Stimulated activated naive CD8-positive, alpha-beta T cell treated with anti-CD3 and anti-CD28 coated beads, Interleukin-15, Interleukin-2, amounts not matched to agents 100 U/mL and 50 U/mL, for 24 hours (primary cell): Measurements from ENCODE around the gene PDCD2L.
"Not testable (repeated sequence)": the region's sequence is repeated elsewhere in the genome, so short reads cannot be mapped to it uniquely, and the experiment has no call there.

ENCODE experiments used
- ATAC-seq: fragments of 150-1000 bp; cut with Tn5 transposase; one replicate; pipeline ENCODE4 v1.10.0; 2021
- DNase-seq: peaks from one replicate; pipeline ENCODE4 v3.0.0; 2021

The PDCD2L gene

GRCh38 chr19:34373601-34374288 lies 30.5 kb upstream of the PDCD2L start:
- no peak for ATAC-seq
- DNase-seq: no peak

DNA sequence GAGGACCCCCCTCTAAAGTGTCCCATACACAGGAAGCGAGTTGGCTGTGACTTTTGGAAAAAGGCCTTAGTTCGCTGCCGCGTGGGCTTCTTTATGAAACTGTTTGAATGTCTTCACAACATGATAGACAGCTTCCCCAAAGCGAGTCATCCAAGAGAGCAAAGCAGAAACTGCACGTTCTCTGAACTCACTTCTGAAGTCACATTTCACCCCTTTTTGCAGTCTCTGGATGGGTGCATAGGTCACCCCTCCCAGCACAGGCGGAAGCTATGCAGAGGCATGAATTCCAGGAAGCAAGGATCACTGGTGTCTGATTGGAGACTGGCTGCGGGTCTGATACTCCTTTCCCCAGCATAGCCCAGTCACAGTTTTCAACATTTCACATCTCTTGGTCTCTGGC lies 28.6 kb upstream of the PDCD2L start:
- ATAC-seq (peak; percentile 48), DNase-seq (no peak)

DNA sequence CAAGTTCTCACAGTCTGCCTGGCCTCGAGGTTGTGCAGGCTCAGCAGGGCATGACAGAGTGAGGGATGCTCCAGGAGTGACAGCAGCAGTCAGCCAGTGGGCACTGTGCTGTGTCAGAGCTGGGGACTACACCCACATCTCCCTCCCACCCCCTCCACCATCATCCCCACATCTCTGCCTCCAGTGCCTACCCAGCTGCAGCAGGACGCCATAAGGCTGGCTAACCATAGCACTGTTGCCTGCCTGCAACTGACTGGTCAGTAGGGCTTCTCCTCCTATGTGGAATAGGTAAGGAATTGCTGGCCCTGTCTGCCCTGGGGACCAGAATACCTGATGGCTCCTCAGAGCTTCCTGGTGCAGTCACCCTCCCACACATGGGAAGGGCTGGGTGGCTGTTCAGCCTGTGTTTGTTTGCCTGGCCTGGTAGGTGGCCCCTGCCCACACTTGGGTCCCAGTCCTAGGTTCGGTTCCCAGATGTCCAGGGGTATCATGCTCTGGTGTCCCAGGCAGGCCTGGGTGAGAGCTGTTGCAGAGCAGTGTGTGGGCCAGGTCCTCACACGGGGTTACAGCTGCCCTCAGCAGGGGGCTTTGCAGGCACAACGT lies 23.5 kb upstream of the PDCD2L start:
- no peak for ATAC-seq
- no peak for DNase-seq

- ATAC-seq (peak; percentile 34), DNase-seq (no peak)
Observed at GRCh38 chr19:34381399-34382251, 22.6 kb upstream of the PDCD2L start.

GRCh38 chr19:34382471-34382870 lies 21.7 kb upstream of the PDCD2L start:
- ATAC-seq: no peak

GRCh38 chr19:34383599-34383998 lies 20.6 kb upstream of the PDCD2L start:
- DNase-seq: no peak
- no peak for ATAC-seq

More at GRCh38 chr19:34382471-34382870, 21.7 kb upstream of the PDCD2L start:
- DNase-seq: no peak

GRCh38 chr19:34386645-34387445 lies 17.4 kb upstream of the PDCD2L start:
- no peak for ATAC-seq

DNA sequence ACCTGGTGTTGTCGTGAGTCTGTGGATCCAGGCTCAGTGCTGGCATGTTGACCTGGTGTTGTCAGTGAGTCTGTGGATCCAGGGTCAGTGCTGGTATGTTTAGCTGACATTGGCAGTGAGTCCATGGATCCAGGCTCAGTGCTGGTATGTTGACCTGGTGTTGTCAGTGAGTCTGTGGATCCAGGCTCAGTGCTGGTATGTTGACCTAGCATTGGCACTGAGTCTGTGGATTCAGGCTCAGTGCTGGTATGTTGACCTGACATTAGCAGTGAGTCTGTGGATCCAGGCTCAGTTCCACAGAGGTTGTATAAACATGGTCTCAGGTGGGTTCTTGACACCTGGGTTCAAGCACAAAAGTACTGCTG lies 16.8 kb upstream of the PDCD2L start:
- ATAC-seq (no peak), DNase-seq (no peak)

More at GRCh38 chr19:34386645-34387445, 17.4 kb upstream of the PDCD2L start:
- DNase-seq: no peak

- not testable (repeated sequence) for DNase-seq, ATAC-seq
Observed at GRCh38 chr19:34388745-34389144, 15.5 kb upstream of the PDCD2L start.

- no peak for DNase-seq
- peak; percentile 20 for ATAC-seq
Observed at GRCh38 chr19:34391813-34392212, 12.4 kb upstream of the PDCD2L start.

DNA sequence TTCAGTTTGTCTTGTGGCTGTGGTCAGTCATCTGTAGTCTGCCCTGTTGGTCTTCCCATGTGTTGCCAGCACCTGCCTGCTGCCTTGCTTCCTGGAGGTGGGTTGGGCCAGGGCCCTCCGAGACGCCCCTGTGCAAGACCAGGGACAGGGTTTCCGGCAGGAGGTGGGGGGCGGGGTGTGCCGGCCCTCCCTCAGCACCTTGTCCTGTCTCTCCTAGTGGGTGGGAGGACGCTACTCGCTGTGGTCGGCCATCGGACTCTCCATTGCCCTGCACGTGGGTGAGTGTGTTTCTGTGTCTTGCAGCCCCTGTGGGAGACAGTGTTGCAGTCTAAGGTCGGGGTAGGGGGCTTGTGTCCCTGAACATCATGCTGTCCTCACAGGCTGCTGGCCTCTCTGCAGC lies 11.2 kb upstream of the PDCD2L start:
- ATAC-seq (no peak), DNase-seq (no peak)

- ATAC-seq (no peak), DNase-seq (no peak)
Observed at GRCh38 chr19:34393629-34394028, 10.6 kb upstream of the PDCD2L start.

- no peak for ATAC-seq
- DNase-seq: no peak
Observed at GRCh38 chr19:34397853-34398252, 6.3 kb upstream of the PDCD2L start.

DNA sequence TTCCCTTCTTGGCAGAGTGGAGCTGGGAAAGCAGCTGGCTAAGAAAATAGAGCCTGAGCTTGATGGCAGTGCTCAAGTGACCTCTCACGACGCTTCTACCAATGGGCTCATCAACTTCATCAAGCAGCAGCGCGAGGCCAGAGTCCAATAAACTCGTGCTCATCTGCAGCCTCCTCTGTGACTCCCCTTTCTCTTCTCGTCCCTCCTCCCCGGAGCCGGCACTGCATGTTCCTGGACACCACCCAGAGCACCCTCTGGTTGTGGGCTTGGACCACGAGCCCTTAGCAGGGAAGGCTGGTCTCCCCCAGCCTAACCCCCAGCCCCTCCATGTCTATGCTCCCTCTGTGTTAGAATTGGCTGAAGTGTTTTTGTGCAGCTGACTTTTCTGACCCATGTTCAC lies 4.3 kb upstream of the PDCD2L start:
- no peak for DNase-seq

GRCh38 chr19:34400844-34401243 lies 3.4 kb upstream of the PDCD2L start:
- not testable (repeated sequence) for DNase-seq, ATAC-seq

More for the DNA sequence above, 4.3 kb upstream of the PDCD2L start:
- ATAC-seq: no peak

DNA sequence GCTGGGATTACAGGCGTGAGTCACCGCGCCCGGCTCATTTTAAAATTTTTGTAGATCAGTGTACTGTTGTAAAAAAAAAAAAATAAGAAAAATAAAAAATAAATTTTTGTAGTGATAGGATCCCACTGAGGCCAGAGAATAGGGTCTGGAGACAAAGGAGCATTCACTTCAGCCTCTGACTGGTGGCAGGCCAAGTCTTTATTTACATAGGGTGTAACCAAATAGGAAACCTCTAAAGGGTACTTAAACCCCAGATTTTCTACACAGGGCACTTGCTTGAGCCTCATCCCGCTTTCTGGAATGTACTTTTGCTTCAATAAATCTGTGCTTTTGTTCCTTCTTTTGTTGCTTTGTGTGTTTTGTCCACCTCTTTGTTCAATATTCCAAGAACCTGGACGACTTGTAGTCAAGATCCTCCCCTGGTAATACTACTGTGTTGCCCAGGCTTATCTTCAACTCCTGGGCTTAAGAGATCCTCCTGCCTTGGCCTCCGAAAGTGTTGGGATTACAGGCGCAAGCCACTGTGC lies 2.1 kb upstream of the PDCD2L start:
- ATAC-seq (no peak), DNase-seq (no peak)

DNA sequence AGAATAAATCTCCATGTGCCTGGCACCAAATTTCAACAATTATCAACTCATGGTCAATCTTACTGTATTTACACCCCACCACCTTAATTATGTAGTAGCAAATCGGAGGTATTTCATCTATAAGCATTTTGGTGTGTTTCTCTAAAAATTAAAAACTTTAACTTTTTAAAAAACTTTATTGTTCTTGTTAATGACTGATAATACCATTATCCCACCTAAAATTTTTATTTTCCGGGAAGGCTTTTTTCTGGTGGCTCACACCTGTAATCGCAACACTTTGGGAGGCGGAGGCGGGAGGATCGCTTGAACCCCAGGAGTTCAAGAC lies 453 bp upstream of the PDCD2L start:
- no peak for DNase-seq
- no peak for ATAC-seq

DNA sequence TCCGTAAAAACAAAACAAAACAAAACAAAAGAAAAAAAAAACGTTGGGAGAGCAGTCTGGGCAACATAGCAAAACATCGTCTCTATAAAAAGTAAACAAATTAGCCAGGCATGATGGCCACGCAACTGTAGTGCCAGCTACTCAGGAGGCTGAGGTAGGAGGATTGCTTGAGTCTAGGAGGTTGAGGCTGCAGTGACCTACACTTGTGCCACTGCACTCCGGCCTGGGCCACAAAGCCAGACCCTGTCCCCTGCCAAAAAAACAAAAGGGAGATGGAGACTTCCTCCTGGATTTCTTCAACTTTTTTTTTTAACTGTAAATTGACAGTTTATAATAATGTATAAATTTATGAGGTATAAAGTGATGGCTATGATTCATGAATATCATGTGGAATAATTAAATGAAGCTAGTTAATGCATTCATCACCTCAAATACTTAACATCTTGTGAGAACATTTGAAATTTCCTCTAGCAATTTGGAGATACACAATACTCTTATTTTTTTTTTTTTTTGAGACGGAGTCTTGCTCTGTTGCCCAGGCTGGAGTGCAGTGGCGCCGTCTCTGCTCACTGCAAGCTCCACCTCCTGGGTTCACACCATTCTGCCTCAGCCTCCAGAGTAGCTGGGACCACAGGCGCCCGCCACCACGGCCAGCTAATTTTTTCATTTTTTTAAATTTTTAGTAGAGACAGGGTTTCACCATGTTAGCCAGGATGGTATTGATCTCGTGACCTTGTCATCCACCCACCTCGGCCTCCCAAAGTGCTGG lies 1.9 kb downstream of the PDCD2L start:
- ATAC-seq (no peak), DNase-seq (no peak)

DNA sequence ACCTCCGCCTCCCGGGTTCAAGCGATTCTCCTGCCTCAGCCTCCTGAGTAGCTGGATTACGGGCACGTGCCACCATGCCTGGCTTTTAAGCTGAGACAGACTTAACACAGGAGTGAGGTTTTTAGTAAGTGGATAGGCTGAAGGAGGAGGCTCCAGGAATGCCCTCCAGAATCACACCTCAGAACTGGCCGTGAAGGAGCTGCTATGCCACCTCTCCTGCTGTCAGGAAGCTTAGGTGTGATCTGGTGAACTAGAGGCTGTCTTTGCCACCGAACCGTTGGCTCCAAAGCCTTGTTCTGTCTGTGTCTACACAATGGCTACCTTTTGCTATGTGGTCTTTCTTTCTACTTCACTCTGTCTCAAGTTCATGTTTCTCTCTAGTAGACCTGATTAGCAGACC lies 4.2 kb downstream of the PDCD2L start:
- DNase-seq: no peak
- no peak for ATAC-seq

DNA sequence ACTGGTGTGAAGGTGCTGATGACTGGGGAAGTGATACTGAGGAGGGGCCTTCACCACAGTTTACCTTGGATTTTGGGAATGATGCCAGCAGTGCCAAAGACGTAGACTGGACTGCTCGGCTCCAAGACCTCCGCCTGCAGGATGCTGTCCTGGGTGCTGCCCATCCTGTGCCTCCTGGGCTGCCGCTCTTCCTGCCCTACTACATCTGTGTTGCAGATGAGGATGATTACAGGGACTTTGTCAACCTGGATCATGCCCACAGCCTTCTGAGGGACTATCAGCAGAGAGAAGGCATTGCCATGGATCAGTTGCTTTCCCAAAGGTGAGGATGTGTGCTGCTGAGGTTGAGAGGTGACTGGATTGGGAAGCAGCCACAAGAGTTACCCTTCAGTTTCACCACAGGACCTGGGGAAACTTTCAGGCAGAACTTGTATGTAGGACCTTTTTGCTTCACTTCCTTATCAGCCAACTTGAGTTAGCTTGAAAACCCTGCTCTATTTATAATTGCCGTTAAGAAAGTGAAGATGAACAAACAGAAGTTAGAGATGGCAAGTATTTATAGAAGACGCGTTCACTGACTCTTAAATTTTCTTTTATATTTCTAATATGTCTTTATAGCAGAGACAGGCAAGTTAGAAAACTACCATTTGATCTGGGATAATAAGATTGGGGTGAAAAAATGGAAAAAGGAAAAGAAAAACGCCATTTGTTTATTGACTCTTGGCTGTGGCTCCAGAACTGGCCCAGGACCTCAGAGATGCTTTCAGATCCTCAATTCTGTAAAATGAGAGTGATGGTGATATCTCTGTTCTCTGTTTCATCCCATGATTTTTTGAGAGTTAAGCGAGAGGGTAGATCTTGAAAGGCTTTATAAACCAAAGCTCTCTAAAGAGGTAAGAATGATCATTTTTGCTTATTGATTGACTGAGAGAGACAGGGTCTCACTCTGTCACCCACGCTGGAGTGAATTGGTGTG lies 5.3 kb downstream of the PDCD2L start:
- ATAC-seq (no peak), DNase-seq (no peak)
